Activated T-helper 9 cell treated with anti-CD3 and anti-CD28 coated beads, Interleukin-2, amount 50 U/mL, for 16 hours (primary cell): ENCODE results near the gene CDH4.
"Not testable (repeated sequence)": the region's sequence is repeated elsewhere in the genome, so short reads cannot be mapped to it uniquely, and the experiment has no call there.

Source experiments
- DNase-seq: peaks from one replicate; pipeline ENCODE4 v3.0.0-alpha.2; 2020; ENCODE audit warnings: low read depth

CDH4 gene

GRCh38 chr20:61965606-61966491 lies 713.8 kb downstream of the CDH4 start:
- no peak for DNase-seq

GRCh38 chr20:61966492-61967244 lies 714.6 kb downstream of the CDH4 start:
- DNase-seq, result no peak

- DNase-seq, result no peak
Observed at GRCh38 chr20:61967300-61967699, 715.2 kb downstream of the CDH4 start.

- DNase-seq, result no peak
Observed at GRCh38 chr20:61968036-61968810, 716.2 kb downstream of the CDH4 start.

- no peak for DNase-seq
Observed at GRCh38 chr20:61968932-61969331, 716.9 kb downstream of the CDH4 start.

- DNase-seq, result no peak
Observed at GRCh38 chr20:61969806-61970205, 717.7 kb downstream of the CDH4 start.

GRCh38 chr20:61970357-61970756 lies 718.3 kb downstream of the CDH4 start:
- DNase-seq, result no peak

- DNase-seq, result not testable (repeated sequence)
Observed at GRCh38 chr20:61971595-61971994, 719.5 kb downstream of the CDH4 start.

- no peak for DNase-seq
Observed at GRCh38 chr20:61972636-61973508, 720.8 kb downstream of the CDH4 start.

GRCh38 chr20:61973515-61974356 lies 721.7 kb downstream of the CDH4 start:
- no peak for DNase-seq

- DNase-seq, result no peak
Observed at GRCh38 chr20:61974357-61974665, 722.2 kb downstream of the CDH4 start.

GRCh38 chr20:61975407-61976129 lies 723.5 kb downstream of the CDH4 start:
- no peak for DNase-seq

- no peak for DNase-seq
Observed at GRCh38 chr20:61976263-61976643, 724.2 kb downstream of the CDH4 start.

- no peak for DNase-seq
Observed at GRCh38 chr20:61976644-61977418, 724.8 kb downstream of the CDH4 start.

- no peak for DNase-seq
Observed at GRCh38 chr20:61977419-61977786, 725.3 kb downstream of the CDH4 start.

- no peak for DNase-seq
Observed at GRCh38 chr20:61978491-61978890, 726.4 kb downstream of the CDH4 start.

GRCh38 chr20:61979090-61979489 lies 727.0 kb downstream of the CDH4 start:
- DNase-seq, result no peak

GRCh38 chr20:61979701-61980635 lies 727.9 kb downstream of the CDH4 start:
- DNase-seq, result no peak
